Activated CD4-positive, alpha-beta T cell treated with anti-CD3 and anti-CD28 coated beads, Interleukin-2, Interleukin-6, amounts not matched to agents 100 ng/mL and 50 ng/mL, durations not matched to agents 16 hours and 8 hours (primary cell): Measurements from ENCODE around the gene MMP23B.
"Not testable (repeated sequence)": the region's sequence is repeated elsewhere in the genome, so short reads cannot be mapped to it uniquely, and the experiment has no call there.

Source experiments
- DNase-seq: peaks from one replicate; pipeline ENCODE4 v3.0.0-alpha.2; 2020

Gene MMP23B

GRCh38 chr1:1634613-1635012, 2.6 kb downstream of the MMP23B start:
- not testable (repeated sequence) for DNase-seq

- DNase-seq, result not testable (repeated sequence)
Measured at GRCh38 chr1:1636621-1637478, 4.9 kb downstream of the MMP23B start.

GRCh38 chr1:1637479-1637875, 5.5 kb downstream of the MMP23B start:
- DNase-seq, result not testable (repeated sequence)

- not testable (repeated sequence) for DNase-seq
Measured at GRCh38 chr1:1638528-1638927, 6.6 kb downstream of the MMP23B start.

GRCh38 chr1:1639368-1639767, 7.4 kb downstream of the MMP23B start:
- DNase-seq, result not testable (repeated sequence)

GRCh38 chr1:1640081-1640480, 8.1 kb downstream of the MMP23B start:
- not testable (repeated sequence) for DNase-seq

GRCh38 chr1:1640711-1641461, 8.9 kb downstream of the MMP23B start:
- not testable (repeated sequence) for DNase-seq

- DNase-seq, result not testable (repeated sequence)
Measured at GRCh38 chr1:1646326-1646725, 14.4 kb downstream of the MMP23B start.

GRCh38 chr1:1647567-1648241, 15.7 kb downstream of the MMP23B start:
- DNase-seq, result not testable (repeated sequence)

GRCh38 chr1:1648265-1648664, 16.3 kb downstream of the MMP23B start:
- not testable (repeated sequence) for DNase-seq

GRCh38 chr1:1658583-1659549, 26.9 kb downstream of the MMP23B start, which contains the start of gene CDK11B:
CDK11B (minus strand) TSS chr1:1659004; CDS start chr1:1657485, 1,519 bp downstream.
- DNase-seq, result peak; percentile 96

GRCh38 chr1:1662392-1662791, 30.4 kb downstream of the MMP23B start:
- DNase-seq, result not testable (repeated sequence)

- not testable (repeated sequence) for DNase-seq
Measured at GRCh38 chr1:1662830-1663560, 31.0 kb downstream of the MMP23B start.

GRCh38 chr1:1664318-1664717, 32.3 kb downstream of the MMP23B start:
- not testable (repeated sequence) for DNase-seq

- no peak for DNase-seq
Measured at GRCh38 chr1:1664941-1665814, 33.2 kb downstream of the MMP23B start.

- peak; percentile 36 for DNase-seq
Measured at GRCh38 chr1:1665815-1666251, 33.9 kb downstream of the MMP23B start.

GRCh38 chr1:1666526-1666925, 34.6 kb downstream of the MMP23B start:
- DNase-seq, result no peak

- DNase-seq, result no peak
Measured at GRCh38 chr1:1669468-1670440, 37.8 kb downstream of the MMP23B start.

GRCh38 chr1:1670866-1671265, 38.9 kb downstream of the MMP23B start:
- no peak for DNase-seq
